ENCODE data around the gene FAU. TPM values are rescaled to one million over a fixed set of nuclear protein-coding genes. Genes with fewer than 3 reads are reported as not detected.

Gene FAU
- total and polyA plus RNA-seq, 2 of the 13 experiments (the other 11 are each of a cell fraction or from before 2014, with no cell fraction given): 374 to 869 TPM

- TF ChIP-seq, protein P1, sequence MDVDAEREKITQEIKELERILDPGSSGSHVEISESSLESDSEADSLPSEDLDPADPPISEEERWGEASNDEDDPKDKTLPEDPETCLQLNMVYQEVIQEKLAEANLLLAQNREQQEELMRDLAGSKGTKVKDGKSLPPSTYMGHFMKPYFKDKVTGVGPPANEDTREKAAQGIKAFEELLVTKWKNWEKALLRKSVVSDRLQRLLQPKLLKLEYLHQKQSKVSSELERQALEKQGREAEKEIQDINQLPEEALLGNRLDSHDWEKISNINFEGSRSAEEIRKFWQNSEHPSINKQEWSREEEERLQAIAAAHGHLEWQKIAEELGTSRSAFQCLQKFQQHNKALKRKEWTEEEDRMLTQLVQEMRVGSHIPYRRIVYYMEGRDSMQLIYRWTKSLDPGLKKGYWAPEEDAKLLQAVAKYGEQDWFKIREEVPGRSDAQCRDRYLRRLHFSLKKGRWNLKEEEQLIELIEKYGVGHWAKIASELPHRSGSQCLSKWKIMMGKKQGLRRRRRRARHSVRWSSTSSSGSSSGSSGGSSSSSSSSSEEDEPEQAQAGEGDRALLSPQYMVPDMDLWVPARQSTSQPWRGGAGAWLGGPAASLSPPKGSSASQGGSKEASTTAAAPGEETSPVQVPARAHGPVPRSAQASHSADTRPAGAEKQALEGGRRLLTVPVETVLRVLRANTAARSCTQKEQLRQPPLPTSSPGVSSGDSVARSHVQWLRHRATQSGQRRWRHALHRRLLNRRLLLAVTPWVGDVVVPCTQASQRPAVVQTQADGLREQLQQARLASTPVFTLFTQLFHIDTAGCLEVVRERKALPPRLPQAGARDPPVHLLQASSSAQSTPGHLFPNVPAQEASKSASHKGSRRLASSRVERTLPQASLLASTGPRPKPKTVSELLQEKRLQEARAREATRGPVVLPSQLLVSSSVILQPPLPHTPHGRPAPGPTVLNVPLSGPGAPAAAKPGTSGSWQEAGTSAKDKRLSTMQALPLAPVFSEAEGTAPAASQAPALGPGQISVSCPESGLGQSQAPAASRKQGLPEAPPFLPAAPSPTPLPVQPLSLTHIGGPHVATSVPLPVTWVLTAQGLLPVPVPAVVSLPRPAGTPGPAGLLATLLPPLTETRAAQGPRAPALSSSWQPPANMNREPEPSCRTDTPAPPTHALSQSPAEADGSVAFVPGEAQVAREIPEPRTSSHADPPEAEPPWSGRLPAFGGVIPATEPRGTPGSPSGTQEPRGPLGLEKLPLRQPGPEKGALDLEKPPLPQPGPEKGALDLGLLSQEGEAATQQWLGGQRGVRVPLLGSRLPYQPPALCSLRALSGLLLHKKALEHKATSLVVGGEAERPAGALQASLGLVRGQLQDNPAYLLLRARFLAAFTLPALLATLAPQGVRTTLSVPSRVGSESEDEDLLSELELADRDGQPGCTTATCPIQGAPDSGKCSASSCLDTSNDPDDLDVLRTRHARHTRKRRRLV (CRISPR knock-in tag; IDR thresholded peaks at IDR 0.05): no peak
- peak; percentile 71; the same call in 1 of the 2 replicates for TF ChIP-seq TGIF2 (CRISPR knock-in tag; IDR thresholded peaks at IDR 0.05)
- peak; percentile 61; the same call in 1 of the 2 replicates for TF ChIP-seq ZC3H13 (CRISPR knock-in tag; IDR thresholded peaks at IDR 0.05)
- TF ChIP-seq ATF6 (CRISPR knock-in tag; conservative IDR thresholded peaks at IDR 0.05): no peak
- no peak; the same call in 1 of the 2 replicates for TF ChIP-seq HIVEP1 (CRISPR knock-in tag; IDR thresholded peaks at IDR 0.05)
- no peak for TF ChIP-seq PAF1 (CRISPR knock-in tag; IDR thresholded peaks at IDR 0.05)
- TF ChIP-seq, protein P2, sequence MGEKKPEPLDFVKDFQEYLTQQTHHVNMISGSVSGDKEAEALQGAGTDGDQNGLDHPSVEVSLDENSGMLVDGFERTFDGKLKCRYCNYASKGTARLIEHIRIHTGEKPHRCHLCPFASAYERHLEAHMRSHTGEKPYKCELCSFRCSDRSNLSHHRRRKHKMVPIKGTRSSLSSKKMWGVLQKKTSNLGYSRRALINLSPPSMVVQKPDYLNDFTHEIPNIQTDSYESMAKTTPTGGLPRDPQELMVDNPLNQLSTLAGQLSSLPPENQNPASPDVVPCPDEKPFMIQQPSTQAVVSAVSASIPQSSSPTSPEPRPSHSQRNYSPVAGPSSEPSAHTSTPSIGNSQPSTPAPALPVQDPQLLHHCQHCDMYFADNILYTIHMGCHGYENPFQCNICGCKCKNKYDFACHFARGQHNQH (CRISPR knock-in tag; IDR thresholded peaks at IDR 0.05): peak; percentile 56; the same call in 1 of the 2 replicates
- TF ChIP-seq, protein P3, sequence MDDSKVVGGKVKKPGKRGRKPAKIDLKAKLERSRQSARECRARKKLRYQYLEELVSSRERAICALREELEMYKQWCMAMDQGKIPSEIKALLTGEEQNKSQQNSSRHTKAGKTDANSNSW (CRISPR knock-in tag; IDR thresholded peaks at IDR 0.05; ENCODE audit: borderline replicate concordance): 0 out of 2 replicates have a peak, but pooled peaks have one; percentile 27
- no peak for TF ChIP-seq SNAPC5 (CRISPR knock-in tag; IDR thresholded peaks at IDR 0.05; ENCODE audit: borderline replicate concordance)
- no peak for TF ChIP-seq E2F2 (CRISPR knock-in tag; IDR thresholded peaks at IDR 0.05; ENCODE audit: borderline replicate concordance)
- no peak for TF ChIP-seq RNF2 (conservative IDR thresholded peaks at IDR 0.05; ENCODE audit: low read depth)
- peak; percentile 65 for TF ChIP-seq YEATS4 (CRISPR knock-in tag; IDR thresholded peaks at IDR 0.05; ENCODE audit: borderline replicate concordance)
- 0 out of 2 replicates have a peak, but pooled peaks have one; percentile 4 for TF ChIP-seq SAFB2 (CRISPR knock-in tag; IDR thresholded peaks at IDR 0.05; ENCODE audit: borderline replicate concordance, low read depth)
- TF ChIP-seq SMARCC2 (IDR thresholded peaks at IDR 0.05): no peak
- TF ChIP-seq KDM5A (IDR thresholded peaks at IDR 0.05; ENCODE audit: borderline replicate concordance, low read length): no peak; the same call in 1 of the 2 replicates
- no peak for TF ChIP-seq JARID2 (CRISPR knock-in tag; IDR thresholded peaks at IDR 0.05; ENCODE audit: insufficient replicate concordance)
- no peak for TF ChIP-seq JDP2 (CRISPR knock-in tag; IDR thresholded peaks at IDR 0.05; ENCODE audit: borderline replicate concordance)
- TF ChIP-seq TEAD3 (CRISPR knock-in tag; optimal IDR thresholded peaks at IDR 0.05; ENCODE audit: borderline replicate concordance): no peak
- TF ChIP-seq ZBTB1 (CRISPR knock-in tag; IDR thresholded peaks at IDR 0.05; ENCODE audit: borderline replicate concordance): no peak
Measured at GRCh38 chr11:65112546-65113360, 9.2 kb downstream of the FAU start (continued).

All from HepG2 (cell line).